PC-9 (cell line): ENCODE data around the gene RASGEF1B.

Experiments used
- EZH2 ChIP-seq: fragments of 200-600 bp; sonication (generic); IDR thresholded peaks from 2 replicates; pipeline ENCODE4 v1.8.0; 2017; ENCODE audit warnings: antibody characterized with exemption, low read depth
- TF ChIP-seq, protein P1 (sequence below): fragments of 200-600 bp; sonication (generic); conservative IDR thresholded peaks from 2 replicates; pipeline ENCODE4 v1.6.1; 2017; ENCODE audit warnings: mixed run types, antibody characterized with exemption, mild to moderate bottlenecking, moderate library complexity

DNA sequence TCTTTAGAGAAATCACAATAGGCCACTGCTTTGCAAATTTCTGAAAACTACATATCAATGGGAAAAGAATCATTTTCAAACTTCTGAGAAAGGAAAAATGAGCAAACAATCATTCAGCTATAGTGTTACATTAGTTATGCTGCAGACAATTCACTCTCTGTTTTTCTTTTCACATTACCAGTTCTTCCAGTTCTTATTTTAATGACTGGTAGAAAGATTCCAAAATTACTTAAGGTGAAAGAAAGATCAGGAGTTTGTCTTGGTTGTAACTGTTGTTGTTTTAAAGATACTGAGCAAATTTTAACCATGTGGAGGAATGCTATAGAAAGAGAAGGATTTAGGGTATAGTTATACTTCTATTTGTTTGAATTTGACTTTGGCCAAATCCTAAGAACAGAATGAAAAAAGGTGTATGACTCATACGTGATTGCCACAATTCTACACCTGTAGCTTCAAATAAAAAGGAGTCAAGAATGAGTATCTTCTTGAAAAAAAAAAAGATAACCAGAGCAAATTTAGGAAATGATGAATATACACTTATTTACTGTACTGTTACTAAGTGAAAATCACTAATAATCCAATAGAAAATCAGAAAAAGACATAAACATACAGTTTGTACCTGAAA lies 21.0 kb upstream of the RASGEF1B start:
- TF ChIP-seq EZH2: no peak
- TF ChIP-seq, protein P1, sequence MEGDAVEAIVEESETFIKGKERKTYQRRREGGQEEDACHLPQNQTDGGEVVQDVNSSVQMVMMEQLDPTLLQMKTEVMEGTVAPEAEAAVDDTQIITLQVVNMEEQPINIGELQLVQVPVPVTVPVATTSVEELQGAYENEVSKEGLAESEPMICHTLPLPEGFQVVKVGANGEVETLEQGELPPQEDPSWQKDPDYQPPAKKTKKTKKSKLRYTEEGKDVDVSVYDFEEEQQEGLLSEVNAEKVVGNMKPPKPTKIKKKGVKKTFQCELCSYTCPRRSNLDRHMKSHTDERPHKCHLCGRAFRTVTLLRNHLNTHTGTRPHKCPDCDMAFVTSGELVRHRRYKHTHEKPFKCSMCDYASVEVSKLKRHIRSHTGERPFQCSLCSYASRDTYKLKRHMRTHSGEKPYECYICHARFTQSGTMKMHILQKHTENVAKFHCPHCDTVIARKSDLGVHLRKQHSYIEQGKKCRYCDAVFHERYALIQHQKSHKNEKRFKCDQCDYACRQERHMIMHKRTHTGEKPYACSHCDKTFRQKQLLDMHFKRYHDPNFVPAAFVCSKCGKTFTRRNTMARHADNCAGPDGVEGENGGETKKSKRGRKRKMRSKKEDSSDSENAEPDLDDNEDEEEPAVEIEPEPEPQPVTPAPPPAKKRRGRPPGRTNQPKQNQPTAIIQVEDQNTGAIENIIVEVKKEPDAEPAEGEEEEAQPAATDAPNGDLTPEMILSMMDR: no peak
